ENCODE results near the gene CRIP3. TPM values are rescaled to one million over a fixed set of nuclear protein-coding genes. Genes with fewer than 3 reads are reported as not detected.

CRIP3 gene
- total RNA-seq, 2 donors from 2014 or later: 13.4 to 19.3 TPM

GRCh38 chr6:43292341-43292740, 16.3 kb downstream of the CRIP3 start:
- H3K36me3 Mint-ChIP-seq (ENCODE audit: low read depth): no peaks in the 10 kb centered on the region
- no peak overlapping the region for H3K4me3 Mint-ChIP-seq
- Histone ChIP-seq H3K9ac (ENCODE audit: extremely low read depth, low read length, poor library complexity, severe bottlenecking) (no peak overlapping the region), H3K36me3 (ENCODE audit: control insufficient read depth, insufficient read depth, low read length) (no peaks in the 10 kb centered on the region), H3K9me3 (ENCODE audit: control insufficient read depth, low read length) (no peaks in the 10 kb centered on the region), H3K4me1 (ENCODE audit: control insufficient read depth, insufficient read depth, low read length) (peaks cover under 1% of the 10 kb centered on the region), H3K4me3 (ENCODE audit: low read length) (no peak overlapping the region), H3K27ac (ENCODE audit: low read depth, low read length) (no peak overlapping the region), H3K27me3 (ENCODE audit: control insufficient read depth, insufficient read depth, low read length, poor library complexity, severe bottlenecking) (no peaks in the 10 kb centered on the region)
- no peak overlapping the region for H3K27ac Mint-ChIP-seq
- no peaks in the 10 kb centered on the region for H3K9me3 Mint-ChIP-seq
- no peak for TF ChIP-seq CTCF (conservative IDR thresholded peaks at IDR 0.05)
- peaks cover 2% of the 10 kb centered on the region for H3K27me3 Mint-ChIP-seq (ENCODE audit: insufficient read depth)
- peaks cover 12% of the 10 kb centered on the region for H3K4me1 Mint-ChIP-seq
- no peak for DNase-seq
- 95% methylated on average over 5 to 6 of the region's 6 CpGs for WGBS, 2 experiments (ENCODE audit: insufficient coverage in 1 of 2, insufficient read length in 1 of 2)

- peaks cover 2% of the 10 kb centered on the region for H3K27me3 Mint-ChIP-seq (ENCODE audit: insufficient read depth)
Observed at GRCh38 chr6:43291708-43292107, 16.9 kb downstream of the CRIP3 start.

GRCh38 chr6:43290905-43291355, 17.7 kb downstream of the CRIP3 start:
- DNase-seq: no peak
- Mint-ChIP-seq H3K27me3 (ENCODE audit: insufficient read depth) (peaks cover 5% of the 10 kb centered on the region), H3K27ac (no peak overlapping the region), H3K4me3 (no peak overlapping the region), H3K4me1 (peaks cover 12% of the 10 kb centered on the region), H3K36me3 (ENCODE audit: low read depth) (no peaks in the 10 kb centered on the region), H3K9me3 (no peaks in the 10 kb centered on the region)
- Histone ChIP-seq H3K9ac (ENCODE audit: extremely low read depth, low read length, poor library complexity, severe bottlenecking) (no peak overlapping the region), H3K4me3 (ENCODE audit: low read length) (no peak overlapping the region), H3K4me1 (ENCODE audit: control insufficient read depth, insufficient read depth, low read length) (no peaks in the 10 kb centered on the region), H3K36me3 (ENCODE audit: control insufficient read depth, insufficient read depth, low read length) (no peaks in the 10 kb centered on the region), H3K9me3 (ENCODE audit: control insufficient read depth, low read length) (no peaks in the 10 kb centered on the region), H3K27ac (ENCODE audit: low read depth, low read length) (no peak overlapping the region), H3K27me3 (ENCODE audit: control insufficient read depth, insufficient read depth, low read length, poor library complexity, severe bottlenecking) (no peaks in the 10 kb centered on the region)
- no peak for TF ChIP-seq CTCF (conservative IDR thresholded peaks at IDR 0.05)
- WGBS, 2 experiments (ENCODE audit: insufficient coverage in 1 of 2, insufficient read length in 1 of 2): 91% methylated on average over 5 to 6 of the region's 6 CpGs

More at GRCh38 chr6:43291708-43292107, 16.9 kb downstream of the CRIP3 start:
- TF ChIP-seq CTCF (conservative IDR thresholded peaks at IDR 0.05): no peak
- no peaks in the 10 kb centered on the region for H3K9me3 ChIP-seq (ENCODE audit: control insufficient read depth, low read length)
- H3K27ac ChIP-seq (ENCODE audit: low read depth, low read length): no peak overlapping the region
- H3K27me3 ChIP-seq (ENCODE audit: control insufficient read depth, insufficient read depth, low read length, poor library complexity, severe bottlenecking): no peaks in the 10 kb centered on the region
- Mint-ChIP-seq H3K9me3 (no peaks in the 10 kb centered on the region), H3K4me1 (peaks cover 12% of the 10 kb centered on the region), H3K27ac (no peak overlapping the region), H3K4me3 (no peak overlapping the region), H3K36me3 (ENCODE audit: low read depth) (no peaks in the 10 kb centered on the region)
- no peak overlapping the region for H3K4me3 ChIP-seq (ENCODE audit: low read length)
- no CpG with 5 or more reads among the region's 2 CpGs for WGBS, 2 experiments (ENCODE audit: insufficient coverage in 1 of 2, insufficient read length in 1 of 2)
- no peaks in the 10 kb centered on the region for H3K36me3 ChIP-seq (ENCODE audit: control insufficient read depth, insufficient read depth, low read length)
- no peak overlapping the region for H3K9ac ChIP-seq (ENCODE audit: extremely low read depth, low read length, poor library complexity, severe bottlenecking)
- DNase-seq: no peak
- H3K4me1 ChIP-seq (ENCODE audit: control insufficient read depth, insufficient read depth, low read length): no peaks in the 10 kb centered on the region

Data from endodermal cell (in vitro differentiated cells).